ENCODE measurements around the gene CARD6.

The CARD6 gene

DNA sequence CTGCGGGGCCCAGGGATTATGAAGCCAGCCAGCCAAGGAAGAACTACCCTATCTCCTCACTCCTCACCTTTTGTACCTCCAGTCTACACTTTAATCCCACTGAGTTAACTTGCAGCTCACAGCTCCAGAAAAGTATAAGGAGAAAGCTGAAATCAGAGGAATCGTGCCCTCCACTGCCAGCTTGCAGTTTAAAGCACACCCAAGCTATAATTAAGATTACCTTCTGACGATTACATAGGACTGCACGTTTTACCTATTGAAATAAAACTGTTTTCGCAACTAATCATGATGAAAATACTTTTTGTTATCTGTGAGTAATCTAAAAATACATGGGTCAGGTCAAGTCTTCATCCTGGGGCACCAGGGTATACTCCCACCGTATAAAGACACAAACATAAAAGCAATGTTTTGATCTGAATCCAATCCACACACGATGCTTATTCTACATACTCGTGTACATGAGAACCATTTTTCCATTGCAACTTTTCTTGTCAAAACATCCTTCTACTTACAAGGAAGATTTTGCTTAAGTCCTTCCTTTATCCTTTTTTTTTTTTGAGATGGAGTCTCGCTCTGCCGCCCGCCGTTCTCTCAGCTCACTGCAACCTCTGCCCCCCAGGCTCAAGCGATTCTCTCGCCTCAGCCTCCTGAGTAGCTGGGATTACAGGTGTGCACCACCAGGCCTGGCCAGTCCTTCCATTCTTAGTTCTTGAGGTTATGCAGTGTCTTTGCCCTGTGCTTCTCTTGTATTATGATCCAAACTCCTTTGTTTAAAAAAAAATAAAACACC lies 13.8 kb upstream of the CARD6 start:
- no peak overlapping the region for H4K8ac ChIP-seq (ENCODE audit: low read length)
- no peak overlapping the region for H2AK5ac ChIP-seq (ENCODE audit: low read length, severe bottlenecking)
- no peak overlapping the region for H3K14ac ChIP-seq (ENCODE audit: low read length in 2 of 2)
- no peaks in the 10 kb centered on the region for H3K27me3 ChIP-seq (ENCODE audit: control insufficient read depth in 1 of 2, insufficient read depth in 1 of 2, low read length in 2 of 2)
- H3K4me3 ChIP-seq (ENCODE audit: insufficient read depth in 1 of 2, low read depth in 1 of 2, low read length in 2 of 2): no peak overlapping the region
- 95% methylated on average over 13 of the region's 14 CpGs for WGBS
- no peak overlapping the region for H2BK5ac ChIP-seq (ENCODE audit: low read depth, low read length, poor library complexity, severe bottlenecking)
- no peak overlapping the region for H3K27ac ChIP-seq (ENCODE audit: low read length, poor library complexity, severe bottlenecking)
- no peak overlapping the region for H2BK120ac ChIP-seq (ENCODE audit: low read depth, low read length)
- H3K4me1 ChIP-seq (ENCODE audit: control insufficient read depth, insufficient read depth, low read depth, low read length): peaks cover 1% of the 10 kb centered on the region
- no peak overlapping the region for H2BK15ac ChIP-seq (ENCODE audit: low read depth, poor library complexity, severe bottlenecking)
- no peak overlapping the region for H3K4me2 ChIP-seq (ENCODE audit: low read length, poor library complexity, severe bottlenecking)
- H4K91ac ChIP-seq (ENCODE audit: low read length): no peak overlapping the region
- H3K79me1 ChIP-seq (replicated peaks; ENCODE audit: low read length, poor library complexity, severe bottlenecking): peaks cover 8% of the 10 kb centered on the region
- H3K9ac ChIP-seq (ENCODE audit: low read length): peak overlapping the region; percentile 36
- no peak overlapping the region for H2AFZ ChIP-seq (ENCODE audit: low read depth, low read length)
- no peak overlapping the region for H3K23ac ChIP-seq (ENCODE audit: low read length in 2 of 2)
- H3K36me3 ChIP-seq (ENCODE audit: control insufficient read depth in 1 of 2, insufficient read depth in 2 of 2, low read depth in 1 of 2, low read length in 2 of 2): peaks cover 36 to 71% of the 10 kb centered on the region in 2 experiments
- H3K18ac ChIP-seq (ENCODE audit: low read depth in 1 of 2, low read length in 2 of 2): no peak overlapping the region
- H3K9me3 ChIP-seq (ENCODE audit: control insufficient read depth, low read length): no peaks in the 10 kb centered on the region
- H2BK12ac ChIP-seq (ENCODE audit: low read length in 2 of 2): no peak overlapping the region
- no peak overlapping the region for H3K4ac ChIP-seq (ENCODE audit: low read depth in 1 of 2, low read length in 2 of 2)
- DNase-seq: no peak

DNA sequence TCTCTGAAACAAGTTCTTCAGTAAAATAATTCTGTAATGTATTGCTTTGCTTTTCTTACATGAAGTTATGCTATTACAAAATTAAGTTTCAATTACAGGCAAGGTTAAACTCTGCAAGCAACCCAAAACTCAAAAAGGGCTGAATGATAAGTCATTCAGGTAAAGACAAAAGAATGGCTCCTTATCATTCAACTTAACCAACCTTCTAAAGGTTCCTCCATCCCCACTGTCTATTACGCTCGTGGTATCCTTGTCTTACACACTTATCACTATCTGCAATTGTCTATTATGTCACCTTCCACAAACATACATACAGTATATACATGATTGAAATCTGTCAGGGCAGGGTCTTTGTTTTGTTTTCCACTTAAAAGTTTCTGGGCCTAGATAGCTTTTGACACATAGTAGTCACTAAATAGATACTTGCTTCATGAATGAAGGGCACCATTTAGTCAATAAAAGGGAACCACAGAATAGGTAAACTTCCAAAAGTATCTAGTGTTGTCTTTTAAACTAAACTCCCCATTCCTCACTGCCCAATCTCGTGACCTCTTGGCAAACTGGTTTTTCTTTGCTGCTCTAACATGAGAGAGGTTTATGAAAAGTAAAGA lies 13.0 kb upstream of the CARD6 start:
- Histone ChIP-seq H3K23ac (ENCODE audit: low read length in 2 of 2) (no peak overlapping the region), H3K4me1 (ENCODE audit: control insufficient read depth, insufficient read depth, low read depth, low read length) (peaks cover 1% of the 10 kb centered on the region), H2AK5ac (ENCODE audit: low read length, severe bottlenecking) (no peak overlapping the region), H3K27ac (ENCODE audit: low read length, poor library complexity, severe bottlenecking) (no peak overlapping the region), H3K4me3 (ENCODE audit: insufficient read depth in 1 of 2, low read depth in 1 of 2, low read length in 2 of 2) (no peak overlapping the region), H3K14ac (ENCODE audit: low read length in 2 of 2) (no peak overlapping the region), H4K8ac (ENCODE audit: low read length) (no peak overlapping the region), H2BK5ac (ENCODE audit: low read depth, low read length, poor library complexity, severe bottlenecking) (no peak overlapping the region), H4K91ac (ENCODE audit: low read length) (no peak overlapping the region), H2BK15ac (ENCODE audit: low read depth, poor library complexity, severe bottlenecking) (no peak overlapping the region), H3K18ac (ENCODE audit: low read depth in 1 of 2, low read length in 2 of 2) (no peak overlapping the region), H2BK120ac (ENCODE audit: low read depth, low read length) (no peak overlapping the region), H3K9me3 (ENCODE audit: control insufficient read depth, low read length) (no peaks in the 10 kb centered on the region), H3K4ac (ENCODE audit: low read depth in 1 of 2, low read length in 2 of 2) (no peak overlapping the region), H3K4me2 (ENCODE audit: low read length, poor library complexity, severe bottlenecking) (no peak overlapping the region), H3K79me1 (replicated peaks; ENCODE audit: low read length, poor library complexity, severe bottlenecking) (peaks cover 8% of the 10 kb centered on the region), H3K36me3 (ENCODE audit: control insufficient read depth in 1 of 2, insufficient read depth in 2 of 2, low read depth in 1 of 2, low read length in 2 of 2) (peaks cover 36 to 78% of the 10 kb centered on the region in 2 experiments), H3K27me3 (ENCODE audit: control insufficient read depth in 1 of 2, insufficient read depth in 1 of 2, low read length in 2 of 2) (no peaks in the 10 kb centered on the region), H2AFZ (ENCODE audit: low read depth, low read length) (no peak overlapping the region), H3K9ac (ENCODE audit: low read length) (peak overlapping the region; percentile 40), H2BK12ac (ENCODE audit: low read length in 2 of 2) (no peak overlapping the region)
- 94% methylated on average over 3 of the region's 3 CpGs for WGBS
- DNase-seq: no peak

DNA sequence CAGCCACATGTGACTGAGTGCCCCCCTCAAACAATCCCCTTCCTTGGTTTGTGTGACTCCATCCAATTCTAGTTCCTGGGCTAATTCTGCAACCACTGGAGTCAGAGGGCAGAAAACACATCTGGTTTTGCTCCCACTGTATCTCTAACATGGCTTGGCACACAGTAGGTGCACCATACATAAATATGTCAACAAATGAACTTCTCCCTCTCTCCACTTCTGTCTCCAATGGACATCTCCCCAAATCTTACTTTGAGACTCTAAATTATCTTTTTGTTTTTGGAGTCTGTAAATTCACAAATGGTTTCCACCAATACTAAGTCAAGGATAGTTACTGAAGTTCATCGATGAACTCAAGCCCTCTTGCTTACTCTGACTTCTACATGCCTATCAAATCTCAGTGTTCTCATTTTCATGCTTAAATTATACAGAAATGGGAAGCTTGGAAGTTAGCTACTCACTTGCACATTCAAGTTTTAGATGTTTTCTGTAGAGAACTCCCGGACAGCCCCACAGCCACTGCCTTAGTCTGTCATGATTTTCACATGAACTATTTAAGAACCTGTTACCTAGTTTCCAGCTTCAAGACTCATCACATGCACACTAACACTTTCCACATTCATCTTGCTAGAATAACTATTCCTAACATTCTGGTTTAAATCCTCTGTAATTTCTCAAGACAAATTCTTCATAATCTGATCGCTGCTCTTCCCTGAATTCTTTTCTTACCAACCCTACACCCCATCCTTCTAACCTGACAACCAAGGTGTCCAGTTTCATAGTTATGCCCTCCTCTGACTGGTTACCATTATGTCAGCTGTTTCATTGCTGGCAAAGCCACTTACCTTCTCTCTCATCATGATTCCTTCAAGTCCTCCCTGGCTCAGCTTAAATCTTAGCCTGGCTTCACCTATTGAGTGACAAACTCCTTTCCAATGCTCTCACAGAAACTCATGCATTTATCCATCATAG lies 12.2 kb upstream of the CARD6 start:
- no peaks in the 10 kb centered on the region for H3K9me3 ChIP-seq (ENCODE audit: control insufficient read depth, low read length)
- H2BK15ac ChIP-seq (ENCODE audit: low read depth, poor library complexity, severe bottlenecking): no peak overlapping the region
- peak overlapping the region; percentile 40 for H3K9ac ChIP-seq (ENCODE audit: low read length)
- no peak overlapping the region for H3K4ac ChIP-seq (ENCODE audit: low read depth in 1 of 2, low read length in 2 of 2)
- H3K79me1 ChIP-seq (replicated peaks; ENCODE audit: low read length, poor library complexity, severe bottlenecking): peaks cover 8% of the 10 kb centered on the region
- peaks cover 3% of the 10 kb centered on the region for H3K4me1 ChIP-seq (ENCODE audit: control insufficient read depth, insufficient read depth, low read depth, low read length)
- H4K8ac ChIP-seq (ENCODE audit: low read length): no peak overlapping the region
- H3K27ac ChIP-seq (ENCODE audit: low read length, poor library complexity, severe bottlenecking): no peak overlapping the region
- no peak overlapping the region for H3K4me2 ChIP-seq (ENCODE audit: low read length, poor library complexity, severe bottlenecking)
- no peak overlapping the region for H2BK12ac ChIP-seq (ENCODE audit: low read length in 2 of 2)
- H4K91ac ChIP-seq (ENCODE audit: low read length): no peak overlapping the region
- H3K27me3 ChIP-seq (ENCODE audit: control insufficient read depth in 1 of 2, insufficient read depth in 1 of 2, low read length in 2 of 2): no peaks in the 10 kb centered on the region
- 97% methylated on average over 3 of the region's 3 CpGs for WGBS
- H2AK5ac ChIP-seq (ENCODE audit: low read length, severe bottlenecking): no peak overlapping the region
- no peak overlapping the region for H3K14ac ChIP-seq (ENCODE audit: low read length in 2 of 2)
- H2BK5ac ChIP-seq (ENCODE audit: low read depth, low read length, poor library complexity, severe bottlenecking): no peak overlapping the region
- DNase-seq: no peak
- peaks cover 39 to 87% of the 10 kb centered on the region in 2 experiments for H3K36me3 ChIP-seq (ENCODE audit: control insufficient read depth in 1 of 2, insufficient read depth in 2 of 2, low read depth in 1 of 2, low read length in 2 of 2)
- no peak overlapping the region for H3K4me3 ChIP-seq (ENCODE audit: insufficient read depth in 1 of 2, low read depth in 1 of 2, low read length in 2 of 2)
- no peak overlapping the region for H3K23ac ChIP-seq (ENCODE audit: low read length in 2 of 2)
- no peak overlapping the region for H3K18ac ChIP-seq (ENCODE audit: low read depth in 1 of 2, low read length in 2 of 2)
- no peak overlapping the region for H2BK120ac ChIP-seq (ENCODE audit: low read depth, low read length)
- no peak overlapping the region for H2AFZ ChIP-seq (ENCODE audit: low read depth, low read length)

Measured in mesenchymal stem cell (in vitro differentiated cells and primary cell).